AG08396 (cell line): ENCODE data around the gene SYNDIG1.

ENCODE experiments used
- DNase-seq: peaks from one replicate; pipeline ENCODE4 v3.0.0; 2012; ENCODE audit warnings: low spot score, mixed read lengths

The SYNDIG1 gene

DNA sequence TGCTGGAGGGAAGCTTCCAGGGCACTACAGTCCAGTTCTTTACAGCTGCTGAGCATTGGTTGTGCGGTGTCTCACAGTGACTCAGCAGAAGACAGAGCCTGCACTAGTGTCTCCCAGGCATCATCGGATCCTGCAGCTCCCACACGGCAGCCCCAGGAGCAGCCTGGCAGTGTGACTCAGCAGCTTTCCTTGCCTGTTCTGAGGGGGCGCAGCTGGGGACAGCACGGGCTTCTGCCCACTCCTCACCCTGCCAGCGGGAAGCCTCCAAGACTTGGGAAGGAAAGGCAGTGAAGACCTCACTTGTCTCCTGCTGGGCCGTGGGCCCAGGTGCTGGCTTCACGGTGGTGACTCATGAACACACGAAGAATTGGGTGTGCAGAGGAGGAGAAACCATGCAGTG, 165.4 kb downstream of the SYNDIG1 start:
- DNase-seq, result peak; percentile 92

DNA sequence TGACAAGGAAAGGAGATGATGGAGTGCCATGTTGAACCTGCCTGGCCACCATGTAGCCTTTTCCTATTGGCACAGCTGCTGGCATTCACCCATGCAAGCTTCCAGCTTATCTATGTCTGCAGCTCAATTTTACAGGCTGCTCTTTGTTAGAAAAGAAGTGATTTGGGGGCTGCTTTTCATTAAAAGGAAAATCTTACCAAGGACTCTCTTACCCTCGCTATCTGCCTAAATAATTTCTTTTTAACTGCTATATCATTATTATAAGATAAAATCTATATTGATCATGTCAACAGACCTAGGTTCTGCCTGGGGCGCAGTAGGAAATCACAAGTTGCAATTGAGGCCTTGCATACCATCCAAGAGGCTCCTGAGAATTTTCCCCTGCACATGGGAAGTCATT, 167.2 kb downstream of the SYNDIG1 start:
- DNase-seq, result no peak

DNA sequence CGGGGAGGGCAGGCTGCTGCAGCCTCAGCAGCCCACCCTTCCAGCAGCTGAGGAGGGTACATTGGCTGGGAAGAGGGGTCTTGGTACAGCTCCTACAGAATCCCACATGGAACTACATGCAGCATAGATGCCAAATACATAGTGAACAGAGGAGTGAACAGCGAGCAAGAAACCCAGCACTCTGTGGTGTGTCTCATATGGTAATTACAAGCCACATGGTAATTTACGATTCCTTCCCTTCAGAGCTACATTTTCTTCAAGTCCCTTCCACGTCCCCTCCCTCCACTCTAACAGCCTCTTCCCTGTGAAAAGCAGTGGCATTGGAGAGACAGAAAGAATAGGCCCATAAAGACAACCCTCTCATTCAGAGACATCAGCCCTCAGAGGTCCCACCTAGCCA, 167.7 kb downstream of the SYNDIG1 start:
- no peak for DNase-seq

DNA sequence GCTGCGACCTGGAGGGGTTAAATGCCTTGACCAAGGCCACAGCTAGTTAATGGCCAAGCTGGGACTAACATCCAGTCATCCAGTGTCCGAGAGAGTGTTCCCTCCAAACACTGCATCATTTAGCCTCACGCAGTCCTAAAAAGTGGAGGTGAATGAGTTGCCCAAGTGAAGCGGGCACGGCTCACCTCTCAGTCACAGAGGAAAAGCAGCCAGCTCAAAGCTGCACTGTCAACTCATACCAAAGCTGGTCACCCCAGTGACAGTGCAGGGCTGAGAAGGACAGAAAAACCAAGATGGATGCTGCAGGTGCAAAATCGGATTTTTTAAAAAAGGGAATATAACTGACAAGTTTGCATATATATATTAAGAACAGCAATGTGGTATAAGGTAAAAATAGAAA, 168.5 kb downstream of the SYNDIG1 start:
- no peak for DNase-seq

DNA sequence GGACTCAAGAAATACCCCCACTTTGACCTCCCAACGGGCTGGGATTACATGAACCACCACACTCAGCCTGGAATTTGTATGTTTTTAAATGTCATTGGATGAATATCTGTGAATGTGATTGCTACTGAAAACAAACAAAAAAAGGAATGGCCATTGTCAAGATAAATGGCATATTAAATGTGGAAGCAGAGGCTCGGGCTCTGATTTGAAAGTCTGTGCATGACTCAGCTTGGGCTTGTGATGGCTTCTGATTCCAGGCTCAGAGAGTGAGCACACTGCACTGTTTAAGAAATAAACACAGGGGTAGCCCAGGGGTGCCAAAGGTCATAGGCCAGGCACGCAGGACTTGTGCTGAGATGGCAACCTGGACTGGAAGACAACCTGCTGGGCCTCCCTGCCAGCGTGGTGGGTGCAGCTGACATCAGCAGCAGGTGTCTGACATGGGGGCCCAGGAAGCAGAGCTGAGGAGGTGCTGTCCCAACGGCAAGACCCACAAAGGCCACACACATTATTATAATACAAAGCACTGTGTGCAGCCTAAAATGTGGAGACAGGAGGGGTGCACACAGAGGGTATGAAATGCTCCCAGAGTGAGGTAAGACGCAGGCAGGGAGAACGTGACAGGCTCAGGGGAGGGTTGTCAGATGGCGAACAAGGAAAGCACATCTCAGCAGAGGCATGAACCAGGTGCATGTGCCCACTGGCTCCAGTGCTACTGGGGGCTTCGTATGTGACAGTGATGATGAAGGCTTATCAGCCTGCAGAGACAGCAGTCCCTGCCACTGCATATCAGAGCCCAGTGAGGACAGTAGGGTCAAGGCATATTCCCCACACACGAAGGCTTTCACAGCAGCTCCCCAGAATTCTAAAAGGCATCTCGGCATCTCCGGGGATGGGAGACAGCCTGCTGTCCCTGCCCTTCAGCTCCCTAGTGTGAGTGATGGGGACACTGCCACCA, 169.4 kb downstream of the SYNDIG1 start:
- DNase-seq, result no peak

DNA sequence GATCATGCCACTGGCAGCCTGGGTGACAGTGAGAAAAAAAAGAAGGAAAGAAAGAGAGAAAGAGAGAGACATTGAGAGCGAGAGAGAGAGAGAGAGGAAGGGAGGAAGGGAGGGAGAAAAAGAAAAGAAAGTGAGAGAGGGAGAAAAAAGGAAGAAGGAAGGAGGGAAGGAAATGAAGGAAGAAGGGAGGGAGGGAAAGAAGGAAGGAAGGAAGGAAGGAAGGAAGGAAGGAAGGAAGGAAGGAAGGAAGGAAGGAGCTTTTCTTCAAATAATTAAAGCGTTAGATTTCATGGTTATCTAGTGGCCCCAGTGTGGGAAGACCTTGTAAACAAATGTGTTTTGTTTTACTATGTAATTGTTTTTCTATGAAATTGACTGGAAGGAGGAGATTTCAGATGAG, 170.8 kb downstream of the SYNDIG1 start:
- DNase-seq, result no peak

DNA sequence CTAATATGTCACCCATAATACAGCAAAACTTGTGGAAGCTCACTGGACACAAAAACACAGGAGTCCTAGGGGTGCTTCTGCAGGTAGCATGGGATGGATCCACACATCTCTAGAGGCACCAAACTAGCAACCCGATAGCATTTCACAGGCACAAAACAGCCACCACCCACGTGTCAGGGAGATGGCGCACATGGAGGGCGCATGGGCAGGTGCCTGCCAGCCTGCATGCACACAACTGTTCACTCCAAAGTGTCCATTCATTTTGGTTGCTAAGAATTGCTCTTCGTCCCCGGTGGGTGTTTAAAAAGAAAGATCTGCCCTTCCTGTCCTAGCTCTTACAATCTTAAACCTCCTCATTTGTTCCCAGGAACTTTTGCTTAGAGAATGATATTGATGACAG, 171.3 kb downstream of the SYNDIG1 start:
- no peak for DNase-seq

DNA sequence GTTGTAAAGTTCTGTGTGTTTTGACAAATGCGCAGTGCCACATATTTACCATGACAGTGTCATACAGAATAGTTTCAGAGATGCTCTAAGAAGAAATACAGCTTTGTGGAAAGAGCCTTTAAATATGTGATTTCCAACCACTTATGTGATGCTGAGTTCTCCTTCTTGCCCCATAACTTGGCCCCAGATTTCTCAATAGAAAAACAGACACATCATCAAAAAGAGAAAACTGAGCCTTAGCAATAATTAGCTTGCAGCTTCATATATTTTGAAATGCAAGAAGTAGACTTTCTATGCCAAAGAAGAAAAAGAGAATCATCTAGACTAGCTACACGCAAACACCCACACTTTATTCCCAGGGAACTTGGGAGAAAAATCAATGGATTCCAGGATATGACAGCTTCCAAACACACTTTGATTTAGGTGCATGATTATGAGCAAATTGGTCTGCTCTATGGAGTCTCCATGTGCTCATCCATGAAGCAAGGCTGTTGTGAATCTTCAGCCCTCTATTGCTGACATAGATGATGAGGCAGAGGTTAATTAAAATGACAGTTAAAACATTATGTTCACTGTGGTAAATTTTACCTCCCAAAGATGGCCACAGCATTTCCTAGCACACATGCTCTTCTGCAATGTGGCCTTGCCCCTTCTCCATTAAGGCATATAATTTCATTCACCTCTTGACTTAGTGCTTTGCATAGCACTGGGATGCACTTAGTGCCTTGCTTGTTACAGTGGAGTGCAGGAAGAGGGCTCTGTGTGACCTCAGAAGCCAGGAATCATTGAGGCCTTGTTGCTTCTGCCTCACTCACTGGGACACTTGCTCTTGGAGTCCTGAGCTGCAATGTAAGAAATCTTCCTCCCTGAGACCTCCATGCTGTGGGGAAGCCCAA, 174.6 kb downstream of the SYNDIG1 start:
- DNase-seq, result no peak

DNA sequence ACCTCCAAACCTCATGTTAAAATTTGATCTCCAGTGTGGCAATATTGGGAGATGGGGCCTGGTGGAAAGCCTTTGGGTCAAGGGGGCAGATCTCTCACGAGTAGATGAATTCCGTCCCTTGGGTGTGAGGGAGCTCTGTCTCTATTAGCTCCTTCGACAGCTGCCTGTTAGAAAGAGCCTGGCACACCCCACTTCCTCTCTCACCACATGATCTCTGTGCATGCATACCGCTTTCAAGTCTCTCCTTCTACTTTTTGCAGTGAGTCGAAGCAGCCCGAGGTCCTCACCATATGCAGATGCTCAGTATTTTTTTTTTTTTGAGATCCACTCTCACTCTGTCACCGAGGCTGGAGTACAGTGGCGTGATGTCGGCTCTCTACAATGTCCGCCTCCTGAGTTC, 176.9 kb downstream of the SYNDIG1 start:
- no peak for DNase-seq

DNA sequence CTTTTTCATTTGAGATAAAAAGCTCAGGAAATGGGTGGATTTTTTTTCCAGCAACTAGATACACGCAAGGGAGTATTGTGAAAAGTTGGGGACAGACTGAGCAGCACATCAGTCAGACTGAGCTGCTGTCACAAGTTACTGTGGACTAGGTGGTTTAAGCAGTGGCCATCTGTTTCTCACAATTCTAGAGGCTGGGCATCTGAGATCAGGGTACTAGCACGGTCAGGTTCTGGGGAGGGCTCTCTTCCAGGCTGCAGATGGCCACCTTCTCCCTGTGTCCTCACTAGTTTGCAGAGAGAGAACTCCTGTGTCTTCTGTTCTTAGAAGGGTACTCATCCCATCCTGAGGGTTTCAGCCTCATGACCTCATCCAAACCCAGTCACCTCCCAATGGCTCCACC, 178.3 kb downstream of the SYNDIG1 start:
- no peak for DNase-seq

DNA sequence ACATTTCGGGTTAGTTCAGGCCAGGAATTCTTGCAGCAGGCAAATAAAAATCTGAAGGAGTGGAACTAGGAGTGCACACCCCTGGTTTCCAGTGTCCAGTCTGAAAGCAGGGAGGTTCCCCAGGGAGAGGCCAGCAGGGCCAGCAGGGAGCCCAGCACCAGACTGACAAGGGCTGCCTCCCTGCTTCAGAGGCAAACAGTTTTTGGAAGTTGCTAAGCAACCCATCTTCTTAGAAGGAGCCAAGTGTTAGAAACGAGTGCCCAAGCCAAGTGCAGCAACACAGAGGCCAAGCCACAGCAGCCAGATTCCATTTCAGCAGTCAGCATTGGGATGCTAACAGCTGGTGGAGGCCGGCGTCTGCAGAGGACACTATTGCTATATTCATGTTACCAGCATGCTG, 179.1 kb downstream of the SYNDIG1 start:
- no peak for DNase-seq

DNA sequence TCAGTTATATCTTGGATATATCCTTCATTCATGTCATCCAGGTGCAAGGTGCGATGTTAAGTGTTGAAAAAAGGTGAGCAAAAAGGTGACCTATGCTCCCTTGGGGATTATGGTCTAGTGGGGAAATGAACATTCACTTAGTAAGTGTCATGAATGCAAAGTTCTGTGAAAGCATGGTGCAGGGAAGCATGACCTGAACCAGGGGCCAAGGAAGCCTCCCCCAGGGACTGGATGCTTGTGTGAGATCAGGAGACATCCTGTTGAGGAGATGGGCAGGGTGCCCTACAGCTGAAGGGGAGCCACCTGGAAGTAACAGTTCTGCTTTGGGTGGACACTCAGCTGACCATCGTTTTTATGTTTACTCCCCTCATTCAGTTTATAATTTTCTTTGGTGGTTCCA, 179.5 kb downstream of the SYNDIG1 start:
- no peak for DNase-seq

DNA sequence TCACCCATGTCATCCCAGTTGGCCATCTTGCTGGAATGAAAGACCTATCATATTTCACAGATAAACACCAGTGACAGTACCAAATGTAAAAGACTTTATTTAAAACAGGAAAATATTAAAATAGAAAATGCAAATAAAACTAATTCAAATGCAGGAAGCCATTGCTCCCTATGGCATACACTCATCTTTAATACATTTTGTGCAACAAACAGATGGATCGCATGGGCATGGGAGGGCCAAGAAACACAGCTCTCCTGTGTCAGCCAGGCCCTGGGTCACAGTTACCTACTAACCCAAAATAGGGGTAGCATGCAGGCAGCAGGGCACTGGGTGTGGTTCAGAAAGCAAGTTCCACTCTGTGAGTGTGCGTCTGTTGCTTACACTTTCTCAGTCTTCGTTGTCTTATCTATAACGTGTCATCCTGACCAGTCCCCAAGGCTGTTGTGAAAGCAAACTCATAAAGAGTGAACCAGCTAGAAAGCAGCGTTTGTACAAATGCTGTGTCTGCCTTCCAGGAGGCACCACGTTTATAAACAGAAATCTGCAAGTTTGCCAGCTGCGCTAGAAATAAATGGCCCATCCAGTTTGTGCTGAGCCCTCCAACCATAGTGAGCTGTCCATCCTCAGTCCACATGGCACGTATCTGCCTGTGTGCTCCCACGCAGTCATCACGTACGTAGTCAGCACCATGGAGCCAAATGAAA, 180.5 kb downstream of the SYNDIG1 start:
- peak; percentile 29 for DNase-seq

DNA sequence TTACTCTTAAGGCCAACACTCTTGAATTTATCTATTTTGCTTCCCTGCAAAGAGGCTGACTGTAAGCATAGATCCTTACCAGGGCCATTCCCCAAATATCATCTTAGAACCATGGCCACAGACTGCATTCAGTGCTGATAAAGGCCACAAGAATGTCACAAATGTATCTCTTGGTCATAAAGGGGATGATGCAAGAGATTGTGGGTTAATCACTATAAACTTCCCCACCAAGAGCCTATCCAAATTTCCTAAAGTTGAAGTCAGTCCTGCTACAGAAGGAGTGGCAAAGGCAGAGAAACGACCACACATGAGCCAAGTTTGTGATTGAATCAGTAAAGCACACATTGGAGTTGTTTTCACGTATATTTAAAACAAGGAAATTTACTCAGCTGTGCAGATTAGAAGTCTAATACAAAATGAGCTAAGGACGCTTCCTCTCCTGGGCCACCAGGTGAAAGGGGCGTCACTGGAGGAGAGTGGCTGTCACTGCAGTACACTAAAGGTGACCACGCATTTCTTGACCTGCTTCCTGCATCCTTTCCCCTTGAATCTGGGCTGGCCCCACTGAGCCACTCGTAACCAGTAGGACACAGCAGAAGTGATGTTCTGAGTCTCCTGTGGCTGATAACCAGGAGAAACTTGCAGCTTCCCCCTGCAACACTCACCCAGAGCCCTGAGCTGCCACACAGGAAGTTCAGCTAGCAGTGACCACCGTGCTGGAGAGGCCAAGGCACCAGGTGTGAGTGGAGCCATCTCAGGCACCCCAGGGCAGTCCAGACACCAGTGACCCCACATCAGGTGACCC, 181.9 kb downstream of the SYNDIG1 start:
- DNase-seq, result peak; percentile 76

DNA sequence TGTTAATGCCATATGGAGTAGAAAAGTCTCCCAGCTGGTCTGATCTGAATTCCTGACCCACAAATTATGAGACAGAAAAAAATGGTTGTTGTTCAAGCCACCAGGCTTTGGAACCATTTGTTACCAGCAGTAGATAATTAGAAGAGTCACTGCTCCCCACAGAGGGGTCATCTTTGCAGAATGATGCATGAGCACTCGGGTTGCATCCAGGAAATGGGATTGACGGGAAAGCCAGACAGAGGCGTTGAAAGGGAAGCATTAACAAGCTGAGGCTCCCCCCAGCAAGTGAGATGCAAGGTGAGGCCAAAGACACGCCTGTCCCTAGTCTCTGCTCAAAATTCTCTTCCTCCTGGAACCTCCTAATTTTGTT, 182.5 kb downstream of the SYNDIG1 start:
- DNase-seq, result no peak

DNA sequence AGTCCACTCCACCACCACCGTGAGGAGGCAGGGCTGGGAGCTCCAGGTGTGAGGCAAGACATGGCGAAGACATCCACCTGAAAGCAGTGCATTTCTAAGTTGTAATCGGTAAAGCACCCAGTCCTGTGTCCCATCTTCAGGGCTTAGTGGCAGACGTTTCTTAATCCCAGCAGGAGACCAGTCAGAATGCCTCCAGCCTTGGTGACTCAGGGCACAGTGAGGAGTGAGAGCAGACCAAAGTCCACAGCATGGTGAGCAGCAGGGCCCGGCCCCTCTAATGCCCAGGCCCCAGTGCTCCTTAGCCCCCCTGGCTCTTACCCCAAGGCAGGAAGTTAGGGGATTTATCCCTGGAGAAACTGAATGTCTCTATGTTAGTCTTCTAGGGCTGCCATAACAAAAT, 183.9 kb downstream of the SYNDIG1 start:
- DNase-seq, result no peak

DNA sequence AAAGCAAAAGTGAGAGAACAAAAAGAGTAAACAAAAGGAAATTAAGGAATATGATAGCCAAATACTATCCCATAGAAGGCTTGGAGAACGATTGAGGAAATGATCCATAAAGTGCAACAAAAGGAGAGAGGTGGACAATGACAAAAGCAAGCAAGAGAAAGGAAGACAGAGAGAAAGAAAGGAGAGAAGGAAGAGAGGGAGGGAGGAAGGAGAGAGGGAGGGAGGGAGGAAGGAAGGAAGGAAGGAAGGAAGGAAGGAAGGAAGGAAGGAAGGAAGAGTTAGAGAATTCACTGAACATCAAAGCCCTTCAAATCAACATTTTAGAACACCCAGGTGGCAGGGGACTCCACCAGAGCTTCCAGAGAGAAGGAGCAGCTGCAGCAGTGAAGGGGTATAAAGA, 185.0 kb downstream of the SYNDIG1 start:
- no peak for DNase-seq

DNA sequence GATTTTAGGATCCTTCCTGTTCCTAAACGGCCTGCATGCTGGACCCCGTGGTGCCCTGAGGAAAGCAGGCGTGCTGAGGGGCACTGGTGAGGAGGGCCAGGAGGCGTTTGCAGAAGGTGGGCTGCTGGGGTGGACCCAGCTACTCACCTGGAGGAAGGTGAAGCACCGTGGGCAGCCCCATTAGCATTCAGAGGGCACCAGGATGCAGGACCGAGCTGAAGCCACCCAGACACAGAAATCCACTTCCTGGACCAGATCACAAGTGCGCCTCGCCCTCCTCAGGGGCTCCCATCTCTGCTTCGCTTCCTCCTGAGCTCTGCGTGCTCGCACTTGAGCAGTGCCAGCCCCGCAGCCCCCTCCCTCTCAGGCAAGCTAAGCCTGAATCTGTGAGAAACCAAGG, 187.0 kb downstream of the SYNDIG1 start:
- DNase-seq, result no peak

DNA sequence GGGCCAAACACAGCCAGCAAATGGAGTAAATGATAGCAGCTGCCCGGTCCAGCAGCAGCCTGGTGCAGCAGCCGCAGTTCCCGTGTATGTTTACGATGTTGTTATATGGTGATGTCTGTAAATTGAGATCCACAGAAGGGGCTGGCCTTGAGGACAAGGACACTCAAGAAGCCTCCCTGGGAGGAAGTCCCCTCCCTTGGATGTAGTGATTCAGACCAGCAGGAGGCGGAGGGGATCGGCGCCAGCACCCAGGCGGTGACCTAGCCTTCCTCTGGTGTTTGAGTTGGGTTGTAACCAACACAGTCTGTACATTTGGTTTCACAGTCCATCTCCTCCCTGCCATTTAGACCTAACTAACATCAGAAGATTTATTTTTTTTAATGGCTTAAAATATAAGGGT, 187.8 kb downstream of the SYNDIG1 start:
- no peak for DNase-seq

DNA sequence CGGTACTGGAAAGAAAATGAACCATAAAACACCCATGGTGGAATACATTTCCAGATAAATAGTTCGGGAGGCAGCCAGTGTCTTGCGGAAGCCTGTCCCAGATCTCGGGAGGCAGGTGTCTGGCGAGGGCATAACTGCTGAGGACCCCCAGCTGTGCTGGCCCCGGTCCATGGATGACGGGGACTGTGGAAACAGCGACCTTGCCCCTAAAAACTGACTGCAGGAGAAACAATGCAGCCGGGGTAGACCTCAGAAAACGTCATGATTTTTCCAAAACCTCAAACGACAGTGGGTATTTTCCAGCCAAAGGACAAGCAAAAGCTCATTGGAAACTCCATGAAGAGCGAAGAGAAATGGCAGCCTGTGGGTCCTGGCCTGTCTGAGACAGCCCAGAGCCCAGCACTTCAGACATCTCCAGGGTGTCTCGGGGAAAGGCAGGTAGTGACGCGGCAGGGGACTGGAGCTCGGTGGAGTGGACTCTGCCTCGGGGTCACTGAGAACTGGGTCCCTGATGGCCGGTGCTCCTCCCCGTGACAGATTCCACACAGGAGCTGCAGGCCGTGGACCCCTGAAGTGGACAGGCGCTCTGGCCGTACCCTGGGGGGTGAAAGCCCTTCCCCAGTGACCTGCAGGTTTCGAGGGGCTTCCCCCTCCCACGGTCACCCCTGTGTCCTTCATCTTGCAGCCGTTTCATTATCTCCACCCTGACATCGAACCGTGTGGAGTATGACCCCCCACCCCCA, 188.6 kb downstream of the SYNDIG1 start:
- DNase-seq, result no peak
